AG08396 (cell line): Measurements from ENCODE around the gene FMNL2.

ENCODE experiments used
- DNase-seq: peaks from one replicate; pipeline ENCODE4 v3.0.0; 2012; ENCODE audit warnings: low spot score, mixed read lengths

FMNL2 gene

GRCh38 chr2:152558158-152558984 is 223.4 kb downstream of the FMNL2 start:
- DNase-seq: peak; percentile 52

- no peak for DNase-seq
Measured at GRCh38 chr2:152559008-152559407, 224.0 kb downstream of the FMNL2 start.

GRCh38 chr2:152560166-152560565 is 225.2 kb downstream of the FMNL2 start:
- no peak for DNase-seq

- DNase-seq: no peak
Measured at GRCh38 chr2:152560873-152561595, 226.1 kb downstream of the FMNL2 start.

GRCh38 chr2:152562198-152562884 is 227.4 kb downstream of the FMNL2 start:
- DNase-seq: no peak

DNA sequence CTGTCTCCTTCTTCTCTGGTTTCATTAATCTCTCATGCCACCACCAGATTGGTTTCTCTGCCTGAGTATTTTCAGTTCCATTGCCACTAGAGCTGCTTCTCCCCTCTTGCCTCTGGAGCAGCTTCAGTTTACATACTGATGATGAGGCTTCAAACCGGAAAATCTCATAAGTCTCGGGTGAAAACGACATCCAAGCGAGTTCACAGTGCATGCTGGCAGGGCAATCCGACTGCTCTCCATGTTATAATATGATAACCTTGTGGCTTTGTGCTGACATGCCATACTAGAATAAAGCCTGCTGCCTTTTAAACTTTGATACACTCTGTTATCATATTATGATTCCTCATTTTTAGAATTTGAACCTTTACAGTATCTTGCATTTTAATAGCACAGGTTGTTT is 228.8 kb downstream of the FMNL2 start:
- DNase-seq: no peak

- no peak for DNase-seq
Measured at GRCh38 chr2:152564754-152565551, 230.0 kb downstream of the FMNL2 start.

DNA sequence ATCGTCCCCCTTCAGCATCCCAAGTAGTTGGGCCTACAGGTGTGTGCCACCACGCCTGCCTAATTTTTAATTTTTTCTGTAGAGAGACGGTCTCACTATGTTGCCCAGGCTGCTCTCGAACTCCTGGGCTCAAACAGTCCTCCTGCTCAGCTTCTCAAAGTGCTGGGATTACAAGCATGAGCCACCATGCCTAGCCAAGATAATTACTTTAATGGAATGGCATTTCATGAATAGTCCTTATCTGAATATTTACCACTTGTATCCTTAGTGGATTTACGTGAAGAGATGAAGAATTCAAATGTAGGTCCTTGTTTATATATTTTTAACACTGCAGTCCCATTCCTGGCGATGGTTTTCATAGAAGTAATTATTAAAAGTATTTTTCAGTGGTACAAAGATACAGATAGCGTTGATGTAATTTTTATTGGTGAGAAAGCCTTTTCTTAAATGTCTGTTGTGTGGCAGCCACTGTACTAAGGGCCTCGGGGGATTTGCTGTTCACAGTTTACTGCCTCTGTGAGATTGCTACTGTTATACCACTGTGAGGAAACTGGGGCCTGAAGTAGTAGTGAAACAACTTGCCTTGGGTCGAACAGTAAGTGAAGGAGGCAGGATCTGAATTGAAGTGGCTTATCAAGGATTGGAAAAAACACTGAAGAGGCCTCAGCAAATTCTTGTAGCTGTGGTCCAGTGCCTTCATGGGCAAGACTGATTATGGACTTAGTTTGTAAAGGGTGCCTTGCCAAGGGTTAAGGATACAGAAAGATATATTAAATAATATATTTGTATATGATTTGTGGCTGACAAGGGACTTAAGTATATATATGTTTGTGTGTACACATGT is 231.1 kb downstream of the FMNL2 start:
- DNase-seq: no peak

DNA sequence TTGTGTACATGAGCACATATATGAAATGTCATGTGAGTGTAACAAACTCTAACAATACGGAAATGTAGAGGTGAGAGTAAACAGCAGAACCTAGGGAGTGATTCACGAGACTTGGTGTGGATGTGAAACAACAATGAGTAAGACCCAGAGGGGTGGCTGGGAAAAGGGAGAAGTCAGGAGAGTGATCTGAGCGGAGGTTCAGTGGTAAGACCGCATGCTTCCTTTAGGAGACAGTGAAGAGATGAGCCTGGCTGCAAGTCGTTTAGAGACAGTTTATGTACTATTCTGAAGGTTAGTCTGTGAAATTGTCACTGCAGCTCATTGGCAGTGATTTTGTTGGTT is 231.7 kb downstream of the FMNL2 start:
- no peak for DNase-seq

DNA sequence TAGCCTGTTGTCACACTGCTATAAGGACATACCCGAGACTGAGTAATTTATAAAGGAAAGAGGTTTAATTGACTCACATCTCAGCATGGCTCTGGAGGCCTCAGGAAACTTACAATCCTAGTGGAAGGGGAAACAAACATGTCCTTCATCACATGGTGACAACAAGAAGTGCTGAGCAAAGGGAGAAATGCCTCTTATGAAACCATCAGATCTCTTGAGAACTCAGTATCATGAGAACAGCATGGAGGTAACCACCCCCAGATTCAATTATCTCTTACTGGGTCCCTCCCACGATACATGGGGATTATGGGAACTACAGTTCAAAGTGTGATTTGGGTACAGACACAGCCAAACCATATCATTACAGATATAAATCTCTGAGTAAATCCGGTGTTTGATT is 233.6 kb downstream of the FMNL2 start:
- DNase-seq: no peak

DNA sequence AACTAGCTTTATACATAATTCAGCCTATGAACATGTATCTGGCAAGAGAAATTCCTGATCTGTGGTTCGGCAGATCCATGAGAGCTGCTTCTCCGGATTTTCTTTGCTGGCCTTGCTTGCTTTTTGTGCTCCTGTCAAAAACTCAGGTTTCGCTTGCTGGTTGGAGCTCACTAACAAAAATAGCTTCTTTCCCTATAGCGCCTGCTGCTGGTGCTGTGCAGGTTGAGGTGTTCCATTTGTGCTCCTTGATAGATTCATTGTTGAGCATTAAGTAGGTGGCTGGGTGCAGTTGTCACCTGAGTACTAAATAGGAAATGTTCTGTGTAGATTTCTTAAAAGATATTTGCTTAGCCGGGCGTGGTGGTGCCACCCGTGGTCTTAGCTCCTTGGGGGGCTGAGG is 234.2 kb downstream of the FMNL2 start:
- DNase-seq: no peak

DNA sequence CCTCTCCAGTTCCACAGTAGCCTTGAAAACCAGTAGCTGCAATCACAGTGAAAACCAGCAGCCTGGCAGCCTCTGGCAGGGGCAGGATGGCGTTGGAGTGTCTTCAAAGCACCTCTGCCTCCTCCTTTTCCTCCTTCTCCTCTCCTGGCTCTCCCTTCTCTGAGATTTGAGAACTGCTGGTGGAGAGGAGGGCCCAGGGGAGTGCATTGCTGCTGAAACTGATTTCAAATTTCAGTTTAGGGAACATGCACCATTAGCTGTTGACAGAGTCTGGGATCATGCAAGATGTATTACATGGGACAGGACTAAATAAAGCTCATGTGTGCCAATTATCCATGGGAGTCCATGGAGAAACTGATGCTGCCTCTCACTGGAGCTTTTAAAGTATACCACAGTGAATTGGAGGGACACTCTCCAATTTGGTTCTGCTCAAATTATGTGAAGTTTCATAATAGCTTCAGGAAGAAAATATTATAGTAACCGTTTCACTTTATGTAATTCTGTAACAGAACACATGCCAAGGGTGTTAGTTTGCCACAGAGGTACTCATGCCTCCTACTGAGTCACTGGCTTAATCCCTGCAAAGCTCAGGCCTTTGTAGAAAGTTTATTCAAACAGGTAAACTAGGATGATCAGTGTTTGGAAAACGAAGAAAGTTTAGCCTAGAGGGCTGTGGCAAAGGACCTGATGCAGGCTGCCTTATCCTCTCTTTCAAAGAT is 236.2 kb downstream of the FMNL2 start:
- DNase-seq: no peak

- DNase-seq: no peak
Measured at GRCh38 chr2:152572031-152572430, 237.1 kb downstream of the FMNL2 start.

DNA sequence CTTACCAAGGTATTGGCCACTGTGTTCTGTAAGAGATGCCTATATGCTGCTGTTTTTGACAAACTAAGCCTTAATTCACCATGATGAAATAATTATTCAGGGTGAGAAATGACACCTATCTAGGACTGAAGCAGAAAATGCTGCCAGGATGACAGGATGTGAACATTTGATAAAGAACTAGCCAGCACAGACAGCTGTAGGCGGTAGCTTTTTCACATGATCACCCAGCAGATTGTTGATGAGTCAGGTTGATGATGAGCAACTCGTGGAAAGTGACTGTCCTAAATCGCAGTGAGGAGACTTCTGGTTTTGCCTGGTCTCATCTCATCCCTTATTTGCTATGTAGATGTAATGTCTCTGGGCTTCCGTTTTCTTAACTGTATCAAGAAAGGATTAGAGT is 238.2 kb downstream of the FMNL2 start:
- no peak for DNase-seq

DNA sequence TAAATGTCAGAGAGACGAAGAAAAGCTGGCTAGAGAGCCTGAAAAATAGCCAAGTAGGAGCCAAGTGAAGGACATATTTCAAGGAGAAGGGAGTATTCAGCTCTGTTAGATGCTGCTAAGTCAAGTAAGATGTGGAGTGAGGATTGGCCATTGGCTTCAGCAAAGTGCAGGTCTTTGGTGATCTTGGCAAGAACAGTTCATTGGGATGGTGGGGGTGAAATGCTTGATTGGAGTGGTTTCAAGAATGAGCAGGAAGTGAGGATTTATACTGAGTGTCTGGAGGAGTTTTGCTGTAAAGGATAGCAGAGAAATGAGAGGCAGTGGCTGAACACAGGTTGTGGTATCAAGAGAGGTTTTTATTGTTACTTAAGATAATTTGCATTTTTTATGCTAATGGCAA is 242.6 kb downstream of the FMNL2 start:
- DNase-seq: no peak

DNA sequence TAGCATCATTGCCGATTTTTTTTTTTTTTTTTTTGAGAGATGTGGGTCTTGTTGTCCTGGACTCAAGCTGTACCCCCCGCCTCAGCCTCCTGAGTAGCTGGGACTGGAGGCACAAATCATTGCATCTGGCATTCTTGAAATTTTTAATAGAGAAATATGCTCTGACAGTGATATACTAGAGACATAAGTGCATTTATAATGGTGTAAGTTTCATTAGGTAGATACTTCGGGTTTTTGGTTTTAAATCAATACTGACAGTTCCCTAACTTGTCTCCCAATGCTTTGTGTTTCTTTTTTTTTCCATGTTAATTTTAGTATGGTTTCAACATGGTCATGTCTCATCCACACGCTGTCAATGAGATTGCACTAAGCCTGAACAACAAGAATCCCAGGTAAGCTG is 243.6 kb downstream of the FMNL2 start:
- DNase-seq: no peak

DNA sequence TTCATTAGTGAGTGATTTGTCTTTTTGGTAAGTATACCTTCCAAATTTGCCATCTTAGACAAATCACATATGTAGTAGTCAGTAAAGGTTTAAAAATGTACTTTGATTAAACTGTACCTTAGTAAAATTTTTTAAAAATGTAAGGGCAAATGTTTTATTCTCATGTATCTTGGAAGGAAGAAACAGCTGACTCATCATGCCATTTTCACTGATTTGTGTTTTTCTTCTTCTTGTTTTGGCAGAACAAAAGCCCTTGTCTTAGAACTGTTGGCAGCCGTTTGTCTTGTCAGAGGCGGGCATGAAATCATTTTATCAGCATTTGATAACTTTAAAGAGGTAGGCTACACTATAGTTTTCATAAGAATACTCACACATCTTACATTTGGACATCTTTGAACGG is 245.7 kb downstream of the FMNL2 start:
- DNase-seq: no peak

DNA sequence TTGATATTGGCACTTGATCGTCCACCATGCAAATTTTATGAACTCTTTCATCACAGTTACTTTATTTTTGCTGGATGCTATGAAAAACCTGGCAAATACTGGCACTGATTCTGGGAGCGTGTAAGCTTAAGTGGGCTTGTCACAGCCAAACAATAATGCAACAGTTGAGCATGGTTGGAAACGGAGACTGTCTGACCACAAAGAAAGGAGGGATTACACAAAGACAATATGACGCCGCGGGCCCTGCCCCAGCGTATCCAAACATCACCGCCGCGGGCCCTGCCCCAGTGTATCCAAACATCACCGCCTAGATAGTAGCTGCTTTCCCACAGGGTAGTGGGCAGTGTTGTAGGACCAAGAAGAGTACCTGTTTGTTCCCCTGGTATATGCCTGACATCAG is 246.4 kb downstream of the FMNL2 start:
- DNase-seq: no peak

- DNase-seq: no peak
Measured at GRCh38 chr2:152582081-152582480, 247.1 kb downstream of the FMNL2 start.

GRCh38 chr2:152583512-152584229 is 248.7 kb downstream of the FMNL2 start:
- no peak for DNase-seq
